H9 (cell line): ENCODE results near the gene ZFAND3. TPM values are rescaled to one million over a fixed set of nuclear protein-coding genes. Genes with fewer than 3 reads are reported as not detected.

ENCODE experiments used
- DNase-seq: peaks from one replicate; pipeline ENCODE4 v3.0.0-alpha.2; 2017
- H2AFZ ChIP-seq: one replicate; pipeline ENCODE4 v1.6.1; 2013; ENCODE audit warnings: mild to moderate bottlenecking, low read length, control low read depth, moderate library complexity
- H2AK5ac ChIP-seq: 2 replicates; pipeline ENCODE4 v1.6.1; 2013; ENCODE audit warnings: low read length, control low read depth, mixed read lengths; ENCODE audit not compliant: insufficient read length
- H2BK120ac ChIP-seq: one replicate; pipeline ENCODE4 v1.6.1; 2013; ENCODE audit warnings: low read depth, mild to moderate bottlenecking, low read length, control low read depth, inconsistent platforms; ENCODE audit not compliant: poor library complexity, severe bottlenecking
- H2BK12ac ChIP-seq: 2 replicates; pipeline ENCODE4 v1.6.1; 2013; ENCODE audit warnings: low read length, control low read depth, mixed read lengths, low read depth; ENCODE audit not compliant: insufficient read length
- H2BK15ac ChIP-seq: 2 replicates; pipeline ENCODE4 v1.6.1; 2013; ENCODE audit warnings: low read depth, low read length, control low read depth
- H2BK20ac ChIP-seq: one replicate; pipeline ENCODE4 v1.6.1; 2013; ENCODE audit warnings: low read depth, mild to moderate bottlenecking, low read length, control low read depth, inconsistent platforms; ENCODE audit not compliant: poor library complexity, severe bottlenecking
- H2BK5ac ChIP-seq: 2 replicates; pipeline ENCODE4 v1.6.1; 2013; ENCODE audit warnings: low read length, control low read depth, mixed read lengths; ENCODE audit not compliant: insufficient read length
- H3K14ac ChIP-seq: 2 replicates; pipeline ENCODE4 v1.6.1; 2013; ENCODE audit warnings: low read length, control low read depth; ENCODE audit not compliant: insufficient read depth
- H3K18ac ChIP-seq: 2 replicates; pipeline ENCODE4 v1.6.1; 2013; ENCODE audit warnings: low read depth, mild to moderate bottlenecking, mixed read lengths, low read length, control low read depth; ENCODE audit not compliant: insufficient read length
- H3K23ac ChIP-seq: 2 replicates; pipeline ENCODE4 v1.6.1; 2013; ENCODE audit warnings: low read length, control low read depth, mixed read lengths, low read depth; ENCODE audit not compliant: insufficient read length
- H3K23me2 ChIP-seq: 2 replicates; pipeline ENCODE4 v1.6.1; 2013; ENCODE audit warnings: low read depth, mild to moderate bottlenecking, mixed read lengths, low read length, control low read depth; ENCODE audit not compliant: insufficient read length, poor library complexity, severe bottlenecking
- H3K27ac ChIP-seq: 2 replicates; pipeline ENCODE4 v1.5.1; 2013; ENCODE audit warnings: low read length, control low read depth, mixed read lengths, low read depth; ENCODE audit not compliant: insufficient read length
- H3K27me3 ChIP-seq: 2 replicates; pipeline ENCODE4 v1.6.1; 2013; ENCODE audit warnings: low read length, control low read depth, inconsistent platforms; ENCODE audit not compliant: insufficient read depth
- H3K4ac ChIP-seq: 2 replicates; pipeline ENCODE4 v1.6.1; 2013; ENCODE audit warnings: low read depth, mild to moderate bottlenecking, control low read depth, inconsistent platforms, low read length, moderate library complexity
- H3K4me1 ChIP-seq: 2 replicates; pipeline ENCODE4 v1.6.1; 2013; ENCODE audit warnings: low read length, control low read depth, inconsistent platforms; ENCODE audit not compliant: insufficient read depth
- H3K4me2 ChIP-seq: 2 replicates; pipeline ENCODE4 v1.6.1; 2013; ENCODE audit warnings: low read length, control low read depth, mixed read lengths; ENCODE audit not compliant: insufficient read length, insufficient read depth
- H3K56ac ChIP-seq: 2 replicates; pipeline ENCODE4 v1.6.1; 2013; ENCODE audit warnings: low read depth, mild to moderate bottlenecking, mixed read lengths, low read length, control low read depth; ENCODE audit not compliant: insufficient read length
- H3K79me1 ChIP-seq: 2 replicates; pipeline ENCODE4 v1.6.1; 2013; ENCODE audit warnings: low read depth, mild to moderate bottlenecking, moderate library complexity, low read length, control low read depth, inconsistent platforms; ENCODE audit not compliant: insufficient read depth, poor library complexity, severe bottlenecking
- H3K79me2 ChIP-seq: 2 replicates; pipeline ENCODE4 v1.6.1; 2013; ENCODE audit warnings: low read length, control low read depth, inconsistent platforms; ENCODE audit not compliant: insufficient read depth
- H3K9ac ChIP-seq: 2 replicates; pipeline ENCODE4 v1.6.1; 2013; ENCODE audit warnings: low read length, control low read depth, mixed read lengths; ENCODE audit not compliant: insufficient read length; ENCODE audit errors: extremely low read depth
- H3K9me3 ChIP-seq: one replicate; pipeline ENCODE4 v1.6.1; 2013; ENCODE audit warnings: low read depth, low read length, inconsistent platforms; ENCODE audit not compliant: control insufficient read depth
- H3T11ph ChIP-seq: one replicate; pipeline ENCODE4 v1.6.1; 2013; ENCODE audit warnings: mild to moderate bottlenecking, low read length, control low read depth, inconsistent platforms
- H4K20me1 ChIP-seq: one replicate; pipeline ENCODE4 v1.6.1; 2013; ENCODE audit not compliant: control insufficient read depth, insufficient read length, insufficient read depth
- H4K5ac ChIP-seq: 2 replicates; pipeline ENCODE4 v1.6.1; 2013; ENCODE audit warnings: low read depth, mild to moderate bottlenecking, mixed read lengths, low read length, control low read depth; ENCODE audit not compliant: insufficient read length
- H4K8ac ChIP-seq: replicated peaks from 2 replicates; pipeline ENCODE4 v1.6.1; 2013; ENCODE audit warnings: low read length, control low read depth, mixed read lengths, low read depth; ENCODE audit not compliant: insufficient read length
- H4K91ac ChIP-seq: 2 replicates; pipeline ENCODE4 v1.6.1; 2013; ENCODE audit warnings: low read depth, mild to moderate bottlenecking, moderate library complexity, mixed read lengths, low read length, control low read depth; ENCODE audit not compliant: insufficient read length
- H3K27ac Mint-ChIP-seq, 3 experiments: 2 replicates in 2 of 3; 3 replicates in 1 of 3; pipeline ENCODE4 v1.8.0; 2020 to 2021; ENCODE audit warnings: mixed read lengths in 3 of 3, mild to moderate bottlenecking in 1 of 3, moderate library complexity in 1 of 3
- H3K27me3 Mint-ChIP-seq: 2 replicates; pipeline ENCODE4 v1.8.0; 2021; ENCODE audit warnings: low read depth, mild to moderate bottlenecking, moderate library complexity, mixed read lengths
- H3K36me3 Mint-ChIP-seq, 3 experiments: 2 replicates in 2 of 3; 3 replicates in 1 of 3; pipeline ENCODE4 v1.8.0; 2020 to 2021; ENCODE audit warnings: low read depth in 3 of 3, mixed read lengths in 3 of 3; ENCODE audit not compliant: insufficient read depth in 1 of 3
- H3K4me1 Mint-ChIP-seq, 2 experiments: 2 replicates each; pipeline ENCODE4 v1.8.0; 2020; ENCODE audit warnings: mixed read lengths in 2 of 2
- H3K4me3 Mint-ChIP-seq, 2 experiments: 2 replicates in 1 of 2; 3 replicates in 1 of 2; pipeline ENCODE4 v1.8.0; 2020 to 2021; ENCODE audit warnings: mild to moderate bottlenecking in 2 of 2, mixed read lengths in 2 of 2, moderate library complexity in 1 of 2
- H3K9me3 Mint-ChIP-seq, 2 experiments: 2 replicates in 1 of 2; 3 replicates in 1 of 2; pipeline ENCODE4 v1.8.0; 2020; ENCODE audit warnings: mild to moderate bottlenecking in 2 of 2, mixed read lengths in 2 of 2, moderate library complexity in 1 of 2
- WGBS: extraction: QIAGEN DNeasy Blood & Tissue Kit; methylation state at CpG from one replicate; pipeline ENCODE4 v1.1.7; 2013; ENCODE audit warnings: missing lambda C conversion rate, low lambda C conversion rate, mixed read lengths; ENCODE audit not compliant: insufficient read length; ENCODE audit errors: extremely low coverage; 5-methylcytosine and 5-hydroxymethylcytosine counted together
- total RNA-seq: library from RNA; stranded (reverse); gene quantifications from 2 replicates; pipeline ENCODE4 v1.2.1, GENCODE V29; 2021
- TF ChIP-seq, protein P1 (sequence below): fragments of 200-600 bp; sonication (generic); conservative IDR thresholded peaks from 3 replicates; pipeline ENCODE4 v1.8.0; 2021; ENCODE audit warnings: antibody characterized with exemption, mild to moderate bottlenecking

Gene ZFAND3
- total RNA-seq, 1 experiment from 2014 or later, result 57.7 TPM

DNA sequence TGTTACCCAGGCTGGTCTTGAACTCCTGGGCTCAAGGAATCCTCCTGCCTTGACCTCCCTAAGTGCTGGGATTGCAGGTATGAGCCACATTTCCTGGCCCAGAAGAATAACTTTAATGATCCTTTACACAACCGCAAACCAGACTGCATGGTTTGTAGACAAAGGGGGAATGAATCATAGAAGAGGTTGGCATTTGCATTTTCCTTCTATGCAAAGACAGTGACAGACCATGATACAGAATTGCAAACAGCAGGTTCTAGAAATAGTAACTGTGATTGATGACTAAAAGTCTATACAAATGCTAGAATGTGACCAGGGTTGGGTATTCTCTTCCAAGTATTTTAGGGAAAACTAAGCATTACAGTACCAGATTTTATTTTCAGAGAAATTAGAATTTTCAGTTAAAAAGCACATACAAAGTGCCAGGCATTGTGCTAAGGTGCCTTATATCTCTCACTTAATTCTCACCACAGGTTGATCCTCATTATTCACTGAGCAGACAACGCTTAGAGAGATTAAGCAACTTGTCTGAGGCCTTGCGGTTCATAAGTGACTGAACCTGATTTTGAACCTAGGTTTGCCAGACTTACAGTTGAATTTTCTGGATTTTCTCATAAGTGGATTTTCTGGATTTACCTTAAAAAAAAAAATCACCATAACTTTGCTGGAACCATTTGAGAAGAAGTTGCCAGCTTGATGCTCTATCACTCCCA lies 146.6 kb downstream of the ZFAND3 start:
- Histone ChIP-seq H2BK12ac (no peak overlapping the region), H3K4ac (no peak overlapping the region), H3K79me1 (peaks cover 3% of the 10 kb centered on the region), H2AFZ (no peak overlapping the region), H4K5ac (no peak overlapping the region), H2BK5ac (no peak overlapping the region), H3K56ac (no peak overlapping the region), H3K9ac (no peak overlapping the region), H3K23me2 (no peaks in the 10 kb centered on the region), H3K79me2 (no peaks in the 10 kb centered on the region), H2AK5ac (no peak overlapping the region), H4K20me1 (no peaks in the 10 kb centered on the region), H3K4me1 (no peaks in the 10 kb centered on the region), H3K23ac (no peak overlapping the region), H3K27me3 (no peaks in the 10 kb centered on the region), H3T11ph (no peak overlapping the region), H3K27ac (no peak overlapping the region), H3K4me2 (no peak overlapping the region), H4K91ac (no peak overlapping the region), H3K14ac (no peak overlapping the region), H3K18ac (no peak overlapping the region), H4K8ac (no peak overlapping the region), H3K9me3 (no peaks in the 10 kb centered on the region), H2BK15ac (no peak overlapping the region), H2BK20ac (no peak overlapping the region), H2BK120ac (no peak overlapping the region)
- WGBS, result no CpG with 5 or more reads among the region's 3 CpGs
- H3K36me3 Mint-ChIP-seq, result peaks cover 22 to 30% (median 24%) of the 10 kb centered on the region in 3 experiments
- no peaks in the 10 kb centered on the region for H3K27me3 Mint-ChIP-seq
- no peak overlapping the region for H3K4me3 Mint-ChIP-seq
- H3K9me3 Mint-ChIP-seq, result peaks cover 9 to 14% of the 10 kb centered on the region in 2 experiments
- no peak overlapping the region for H3K27ac Mint-ChIP-seq
- no peak for DNase-seq
- H3K4me1 Mint-ChIP-seq, result peaks cover 9 to 10% of the 10 kb centered on the region in 2 experiments
- TF ChIP-seq, protein P1, sequence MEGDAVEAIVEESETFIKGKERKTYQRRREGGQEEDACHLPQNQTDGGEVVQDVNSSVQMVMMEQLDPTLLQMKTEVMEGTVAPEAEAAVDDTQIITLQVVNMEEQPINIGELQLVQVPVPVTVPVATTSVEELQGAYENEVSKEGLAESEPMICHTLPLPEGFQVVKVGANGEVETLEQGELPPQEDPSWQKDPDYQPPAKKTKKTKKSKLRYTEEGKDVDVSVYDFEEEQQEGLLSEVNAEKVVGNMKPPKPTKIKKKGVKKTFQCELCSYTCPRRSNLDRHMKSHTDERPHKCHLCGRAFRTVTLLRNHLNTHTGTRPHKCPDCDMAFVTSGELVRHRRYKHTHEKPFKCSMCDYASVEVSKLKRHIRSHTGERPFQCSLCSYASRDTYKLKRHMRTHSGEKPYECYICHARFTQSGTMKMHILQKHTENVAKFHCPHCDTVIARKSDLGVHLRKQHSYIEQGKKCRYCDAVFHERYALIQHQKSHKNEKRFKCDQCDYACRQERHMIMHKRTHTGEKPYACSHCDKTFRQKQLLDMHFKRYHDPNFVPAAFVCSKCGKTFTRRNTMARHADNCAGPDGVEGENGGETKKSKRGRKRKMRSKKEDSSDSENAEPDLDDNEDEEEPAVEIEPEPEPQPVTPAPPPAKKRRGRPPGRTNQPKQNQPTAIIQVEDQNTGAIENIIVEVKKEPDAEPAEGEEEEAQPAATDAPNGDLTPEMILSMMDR, result no peak
